RKO (cell line): ENCODE data around the gene PTPRM.
A peak's percentile ranks its signal among the peaks of the same experiment; 100 is the strongest.
"Not testable (repeated sequence)": the region's sequence is repeated elsewhere in the genome, so short reads cannot be mapped to it uniquely, and the experiment has no call there.

Experiments
- DNase-seq: peaks from one replicate; pipeline ENCODE4 v3.0.0-alpha.2; 2016; ENCODE audit warnings: low spot score

The PTPRM gene

DNA sequence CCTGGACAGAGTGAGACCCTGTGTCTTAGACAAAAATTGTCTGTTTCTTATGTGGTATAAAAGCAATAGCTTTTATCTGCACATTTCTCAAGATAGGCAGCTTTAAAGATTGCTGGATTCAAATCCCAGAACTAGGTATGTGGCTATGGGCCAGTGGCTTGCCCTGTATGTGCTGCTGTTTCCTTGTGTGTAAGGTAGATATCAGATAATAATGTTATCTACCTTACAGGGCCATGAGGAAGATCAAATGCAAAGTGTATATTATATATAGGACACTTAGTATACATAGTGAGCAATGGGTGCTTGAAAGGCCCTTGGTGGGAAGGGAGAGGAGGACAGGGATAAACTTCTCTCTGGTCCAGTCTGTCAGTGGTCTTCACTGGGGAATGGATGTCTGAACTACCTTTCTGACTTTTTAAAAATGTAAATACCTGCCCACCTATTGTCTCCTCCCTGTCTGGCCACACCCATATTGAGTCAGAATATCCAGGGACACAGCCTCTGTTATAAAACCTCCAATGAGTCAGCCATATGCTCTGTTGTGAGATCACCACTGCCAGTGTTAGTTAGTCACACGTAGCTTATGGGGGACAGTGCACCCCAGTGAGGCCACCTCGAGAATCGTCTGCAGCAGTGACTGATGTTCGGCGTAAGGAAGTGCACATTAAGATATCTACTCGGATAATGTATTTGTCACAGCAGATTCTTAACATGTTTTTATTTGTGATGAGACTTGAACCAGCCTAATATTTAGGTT, 383.4 kb downstream of the PTPRM start:
- peak; percentile 81 for DNase-seq

DNA sequence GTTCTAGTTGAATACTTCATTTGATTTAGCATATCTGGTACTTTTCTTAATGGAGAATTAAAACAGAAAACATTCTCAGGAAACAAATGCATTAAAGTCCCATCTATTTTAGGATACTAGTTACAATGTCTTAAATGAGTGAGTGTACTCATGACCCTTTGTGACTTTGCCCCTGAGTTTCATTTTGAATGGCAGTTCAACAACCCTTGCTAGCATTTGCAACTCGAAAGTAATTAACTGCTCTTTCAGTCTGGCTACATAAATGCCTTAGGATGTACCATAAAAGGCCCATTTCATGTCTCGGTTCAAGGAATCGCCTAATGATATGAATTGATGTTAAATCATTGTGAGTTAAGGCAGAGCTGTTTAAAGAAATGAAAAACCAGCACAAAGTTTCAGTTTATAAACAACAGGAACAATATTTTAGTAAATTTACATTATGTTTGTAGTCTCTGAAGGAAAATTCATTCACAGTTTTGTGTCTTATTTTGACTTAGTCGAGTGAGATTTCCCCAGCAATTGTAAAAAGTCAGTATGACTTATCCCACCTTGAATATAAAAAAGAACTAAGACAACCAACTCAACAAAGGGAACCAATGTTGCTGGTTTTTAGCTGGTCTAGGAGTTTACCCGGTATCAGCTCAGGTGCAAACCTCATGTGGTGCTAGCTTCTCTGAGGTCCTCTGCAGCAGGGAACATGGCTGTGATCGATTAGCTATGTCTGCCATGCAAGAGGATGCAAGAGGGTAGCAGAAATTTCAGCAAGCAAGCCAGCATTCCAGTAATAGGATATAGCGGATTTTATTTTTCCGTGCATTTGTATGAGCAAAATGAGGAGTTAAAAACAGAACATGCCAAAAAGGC, 386.2 kb downstream of the PTPRM start:
- no peak for DNase-seq

DNA sequence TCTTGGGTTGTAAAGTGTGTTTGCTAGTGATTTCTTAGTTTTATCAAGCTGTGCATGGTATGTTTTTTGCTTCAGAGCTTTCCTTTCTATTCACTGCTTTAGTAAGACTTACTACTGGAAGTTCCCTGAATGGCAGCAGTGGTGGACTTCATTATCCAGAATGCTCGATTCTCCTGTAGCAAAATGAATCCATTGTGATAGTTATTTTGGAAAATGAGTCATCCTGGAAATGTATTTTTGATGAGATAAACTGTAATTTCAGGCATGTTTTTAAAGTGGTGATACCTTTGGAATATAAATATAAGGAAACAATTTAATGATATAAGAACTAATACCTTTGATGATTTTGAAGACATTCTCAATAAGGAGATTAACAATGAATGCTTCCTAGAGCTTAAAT, 387.1 kb downstream of the PTPRM start:
- no peak for DNase-seq

DNA sequence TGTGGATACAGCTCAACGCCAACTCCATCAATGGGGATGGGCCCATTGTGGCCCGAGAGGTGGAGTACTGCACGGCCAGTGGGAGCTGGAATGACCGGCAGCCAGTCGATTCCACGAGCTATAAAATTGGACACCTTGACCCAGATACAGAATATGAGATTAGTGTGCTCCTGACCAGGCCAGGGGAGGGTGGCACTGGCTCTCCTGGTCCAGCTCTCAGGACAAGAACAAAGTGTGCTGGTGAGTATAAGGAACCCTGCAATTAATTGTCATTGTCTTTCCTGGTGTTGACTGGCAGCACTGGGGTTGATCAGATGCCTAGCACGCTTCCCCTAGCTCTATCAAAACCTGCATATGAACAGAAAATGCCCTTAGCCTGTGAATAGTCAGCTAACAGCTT, 388.1 kb downstream of the PTPRM start:
- DNase-seq: no peak

DNA sequence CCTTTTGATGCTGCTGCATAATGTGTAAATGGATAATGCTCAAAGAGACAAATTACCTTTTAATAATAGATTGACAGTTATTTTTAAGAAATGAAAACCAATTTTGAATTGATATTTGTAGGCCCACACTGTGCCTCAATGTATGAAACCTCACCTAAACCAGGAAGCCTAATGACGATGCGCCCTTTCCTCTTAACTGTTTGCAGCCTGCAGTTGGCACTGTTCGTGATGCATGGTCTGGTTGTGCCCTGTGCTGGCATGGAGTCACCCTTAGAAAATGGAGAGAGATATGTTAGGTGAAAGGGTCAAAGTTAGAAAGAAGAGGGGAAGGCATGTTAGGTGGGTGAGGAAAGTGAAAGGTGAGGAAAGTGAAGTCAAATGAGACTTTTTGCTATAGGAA, 390.2 kb downstream of the PTPRM start:
- no peak for DNase-seq

DNA sequence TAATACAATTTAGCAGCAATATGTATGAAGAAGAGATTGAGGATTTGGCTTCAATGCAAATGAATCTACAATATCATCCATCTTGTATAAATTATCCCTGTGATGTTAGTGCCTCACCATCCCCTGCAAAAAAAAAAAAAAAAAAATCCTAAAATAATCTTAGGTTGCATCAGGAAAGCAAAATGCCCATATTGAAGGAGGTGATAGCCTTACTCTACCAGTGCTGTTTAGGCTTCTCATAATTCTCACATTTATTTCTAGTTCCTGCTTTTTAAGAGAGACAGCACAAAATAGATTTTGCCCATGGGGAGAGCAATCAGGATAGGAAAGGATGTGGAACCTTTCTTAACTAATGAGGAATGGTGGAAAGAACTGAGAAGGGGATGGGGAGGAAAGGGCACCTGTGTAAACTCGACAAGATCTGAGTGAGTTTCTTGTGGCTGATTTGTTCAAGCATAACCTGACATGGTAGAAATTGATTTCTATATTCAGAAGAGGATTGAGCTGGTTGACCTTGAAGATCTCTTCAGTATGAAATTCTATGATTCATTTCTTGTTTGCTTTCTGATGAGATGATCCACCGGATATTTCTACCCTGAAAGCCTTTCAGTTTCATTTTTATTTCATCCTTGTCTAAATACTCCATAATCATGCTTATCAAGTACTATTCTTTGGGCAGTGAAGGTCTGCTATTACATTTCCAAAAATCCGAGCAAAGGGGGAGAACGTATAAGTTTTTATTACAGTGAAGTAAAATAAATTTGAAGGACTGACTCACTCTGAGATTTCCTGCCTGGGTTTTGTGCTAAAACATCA, 391.2 kb downstream of the PTPRM start:
- DNase-seq: no peak

DNA sequence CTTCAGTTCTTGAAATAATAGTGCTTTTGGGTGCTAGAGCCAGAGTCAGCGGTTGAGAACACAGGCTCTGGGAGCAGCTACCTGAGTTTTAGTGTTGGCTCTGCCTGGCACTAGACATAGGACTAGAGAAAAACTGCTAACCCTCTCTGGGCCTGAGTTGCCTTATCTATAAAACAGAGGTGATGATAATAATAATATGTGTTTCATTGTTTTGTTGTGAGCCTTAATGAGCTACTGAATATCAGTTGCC, 391.7 kb downstream of the PTPRM start:
- no peak for DNase-seq

DNA sequence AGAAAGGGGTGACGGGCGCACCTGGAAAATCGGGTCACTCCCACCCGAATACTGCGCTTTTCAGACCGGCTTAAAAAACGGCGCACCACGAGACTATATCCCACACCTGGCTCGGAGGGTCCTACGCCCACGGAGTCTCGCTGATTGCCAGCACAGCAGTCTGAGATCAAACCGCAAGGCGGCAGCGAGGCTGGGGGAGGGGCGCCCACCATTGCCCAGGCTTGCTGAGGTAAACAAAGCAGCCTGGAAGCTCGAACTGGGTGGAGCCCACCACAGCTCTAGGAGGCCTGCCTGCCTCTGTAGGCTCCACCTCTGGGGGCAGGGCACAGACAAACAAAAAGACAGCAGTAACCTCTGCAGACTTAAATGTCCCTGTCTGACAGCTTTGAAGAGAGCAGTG, 399.6 kb downstream of the PTPRM start:
- not testable (repeated sequence) for DNase-seq

DNA sequence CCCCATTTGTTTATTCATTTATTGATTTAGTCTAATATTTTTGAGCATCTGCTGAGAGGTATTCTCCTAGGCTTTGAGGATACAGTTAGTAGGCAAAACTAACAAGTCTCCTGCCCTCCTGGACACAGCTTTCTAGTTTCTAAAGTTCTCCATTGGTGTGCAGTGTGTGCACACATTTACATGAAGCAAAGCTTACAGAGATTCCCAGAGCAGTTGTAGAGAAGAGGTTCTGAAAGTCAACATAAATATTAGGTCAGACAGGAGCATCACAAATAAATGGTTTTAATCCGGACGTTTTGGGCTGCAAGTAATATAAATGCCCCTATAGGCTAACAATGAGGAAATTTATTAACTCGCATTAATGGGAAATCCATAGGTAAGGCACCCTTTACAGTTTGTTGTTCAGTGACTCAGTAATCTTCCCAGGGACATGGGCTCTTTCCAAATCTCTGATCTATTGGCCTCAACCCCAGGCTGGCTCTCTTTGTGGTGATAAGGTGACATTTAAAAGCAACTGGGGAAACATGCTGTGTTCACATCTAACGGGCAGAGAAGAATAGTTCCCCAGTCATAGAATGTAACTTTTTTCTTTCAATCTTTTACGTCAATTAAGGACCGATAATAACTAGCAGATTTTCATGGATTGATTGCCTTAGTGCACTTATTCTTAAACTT, 407.2 kb downstream of the PTPRM start:
- no peak for DNase-seq

DNA sequence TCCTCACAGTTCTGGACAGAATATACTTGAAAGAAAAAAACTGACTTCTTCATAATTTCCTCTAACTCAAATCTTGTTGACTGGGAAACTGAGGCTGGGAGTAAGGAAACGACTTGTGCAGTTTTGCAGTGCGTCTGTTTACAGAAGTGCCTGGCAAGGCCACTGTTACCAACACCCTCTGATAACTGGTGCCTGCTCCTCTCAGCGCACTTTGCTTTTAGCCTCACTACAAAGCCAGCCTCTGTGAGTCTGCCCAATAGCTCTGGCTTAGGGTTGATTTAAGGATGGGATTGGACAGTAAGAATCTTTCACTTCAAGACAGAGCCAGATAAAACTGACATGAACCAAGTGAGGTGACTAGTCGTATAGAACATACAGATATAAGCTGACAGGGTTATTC, 410.8 kb downstream of the PTPRM start:
- no peak for DNase-seq

DNA sequence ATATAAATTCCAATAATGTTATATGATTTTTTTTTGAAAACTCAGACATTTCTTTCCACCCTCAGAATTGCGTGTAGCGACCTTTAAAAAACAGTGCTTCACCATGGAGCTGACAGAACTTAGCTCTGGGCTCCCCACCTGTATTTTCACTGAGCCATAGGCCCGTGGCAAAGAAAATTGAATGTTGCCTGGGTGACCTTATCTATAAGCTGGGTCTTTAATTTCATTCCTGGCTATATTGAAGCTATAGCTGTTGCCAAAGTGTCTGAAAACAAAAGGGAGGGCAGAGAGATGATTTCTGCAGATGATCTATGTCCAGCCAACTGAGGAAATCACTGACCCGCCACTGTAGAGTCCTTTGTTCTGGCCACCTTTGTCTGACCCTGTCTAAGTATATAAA, 411.7 kb downstream of the PTPRM start:
- no peak for DNase-seq

DNA sequence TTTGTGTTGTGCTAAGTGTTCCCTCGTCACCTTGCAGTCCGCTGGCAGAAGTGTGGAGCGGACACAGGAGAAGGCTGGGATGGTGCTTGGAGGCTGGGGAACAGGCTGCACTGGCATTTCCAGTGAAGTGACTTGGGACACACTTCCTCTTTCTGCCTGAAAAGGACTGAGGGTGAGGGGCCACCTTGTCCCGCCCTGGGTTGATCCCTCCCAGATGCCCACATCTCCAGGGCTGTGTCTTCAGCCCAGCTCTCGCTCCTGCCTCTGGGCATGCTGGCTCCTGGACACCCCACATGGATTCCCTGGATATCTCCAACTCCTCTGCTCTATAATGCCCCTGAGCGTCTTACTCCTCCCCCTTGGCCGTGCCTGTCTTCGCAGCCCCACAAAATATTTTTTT, 412.6 kb downstream of the PTPRM start:
- DNase-seq: no peak

DNA sequence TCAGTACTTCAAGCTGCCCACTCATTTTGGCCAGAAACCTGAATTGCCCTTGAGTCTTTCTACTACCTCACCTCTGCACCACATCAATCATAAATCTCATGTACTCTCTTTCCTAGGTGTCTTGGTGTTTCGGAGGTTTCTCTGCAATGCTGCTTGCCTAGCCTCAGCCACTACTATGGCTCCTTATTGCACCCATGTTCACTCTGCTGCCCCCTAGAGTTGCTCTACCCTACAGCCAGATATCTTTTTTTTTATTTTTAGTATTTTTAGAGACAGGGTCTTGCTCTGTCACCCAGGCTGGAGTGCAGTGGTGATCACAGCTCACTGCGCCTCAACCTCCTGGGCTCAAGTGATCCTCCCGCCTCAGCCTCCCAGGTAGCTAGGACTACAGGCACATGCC, 413.0 kb downstream of the PTPRM start:
- peak; percentile 5 for DNase-seq

DNA sequence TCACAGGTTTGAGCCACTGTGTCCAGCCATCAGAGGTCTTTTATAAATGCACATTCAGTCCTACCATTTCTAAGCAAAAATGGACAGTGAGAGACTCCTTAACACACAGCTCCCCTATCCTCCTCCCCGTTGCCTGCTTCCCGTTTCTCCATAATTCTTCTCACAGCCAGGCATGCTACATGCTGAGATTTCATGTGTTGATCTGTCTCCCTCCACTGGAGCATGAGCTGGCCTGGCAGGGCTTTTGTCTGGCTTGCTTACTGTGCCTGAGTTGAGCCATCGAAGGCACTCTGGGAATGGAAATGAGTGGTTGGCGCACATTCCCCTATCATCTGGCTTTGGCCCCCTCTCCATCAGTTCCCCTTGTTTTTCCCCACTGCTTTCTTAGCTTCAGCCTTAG, 413.5 kb downstream of the PTPRM start:
- no peak for DNase-seq

DNA sequence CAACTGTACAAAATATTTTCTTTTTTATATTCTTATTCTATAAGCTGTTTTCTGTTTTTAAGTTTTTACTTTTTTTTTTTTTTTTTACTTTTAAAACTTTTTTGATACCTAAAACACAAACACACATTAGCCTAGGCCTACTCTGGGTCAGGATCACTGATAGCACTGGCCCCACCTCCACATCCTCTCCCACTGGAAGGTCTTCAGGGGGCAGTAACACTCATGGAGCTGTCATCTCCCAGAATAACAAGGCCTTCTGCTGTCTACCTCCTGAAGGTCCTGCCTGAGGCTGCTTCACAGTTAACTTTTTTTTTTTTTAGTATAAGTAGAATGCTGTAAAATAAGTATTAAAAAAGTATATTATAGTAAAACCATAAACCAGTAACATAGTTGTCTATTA, 415.1 kb downstream of the PTPRM start:
- no peak for DNase-seq

DNA sequence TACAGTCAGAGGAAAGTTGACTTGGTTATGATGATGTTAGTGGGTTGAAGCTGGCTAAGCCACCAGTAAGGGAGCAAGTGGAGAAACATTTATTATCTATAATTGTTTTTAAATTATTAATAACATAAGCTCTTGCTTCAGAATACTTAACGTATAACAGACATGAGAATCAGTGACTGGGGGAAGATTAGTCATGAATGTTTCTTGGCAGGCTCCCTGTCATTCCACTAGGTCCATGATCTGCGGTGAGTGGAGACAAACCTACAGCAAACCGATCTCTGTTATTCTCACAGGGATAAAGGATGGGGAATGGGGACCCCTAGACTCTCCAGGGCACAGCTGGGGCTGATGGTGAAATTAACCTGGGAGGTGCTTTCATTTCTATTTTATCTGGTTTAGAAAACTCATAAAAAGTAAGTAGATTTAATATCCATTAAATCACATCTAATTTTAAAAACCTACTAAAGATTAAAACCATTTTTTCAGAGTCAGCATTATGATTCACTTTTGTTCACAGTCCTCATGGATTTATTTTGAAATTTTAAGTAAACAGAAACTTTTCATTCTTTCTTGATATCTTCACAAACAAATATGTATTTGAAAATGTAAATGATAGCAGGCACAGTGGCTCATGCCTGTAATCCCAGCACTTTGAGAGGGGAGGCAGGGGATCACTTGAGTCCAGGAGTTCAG, 420.3 kb downstream of the PTPRM start:
- DNase-seq: no peak

DNA sequence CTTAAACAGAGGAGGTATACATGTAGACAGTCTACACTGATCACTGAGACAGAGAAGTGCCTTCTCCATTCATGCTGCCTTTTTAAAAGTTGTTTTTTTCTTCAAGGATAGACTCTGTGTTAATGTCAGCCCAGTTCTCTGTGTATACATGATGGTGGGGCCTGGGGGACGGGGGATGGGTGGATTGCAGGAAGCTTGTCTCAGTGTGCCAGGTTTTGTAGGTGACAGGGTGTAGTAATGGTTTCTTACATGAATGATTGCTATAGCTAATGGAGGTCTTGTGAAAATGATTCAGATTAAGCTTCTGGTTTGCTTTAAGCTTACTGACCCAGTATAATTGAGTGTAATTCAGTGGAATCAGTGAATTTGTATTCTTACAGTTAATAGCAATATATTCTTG, 423.6 kb downstream of the PTPRM start:
- DNase-seq: no peak

DNA sequence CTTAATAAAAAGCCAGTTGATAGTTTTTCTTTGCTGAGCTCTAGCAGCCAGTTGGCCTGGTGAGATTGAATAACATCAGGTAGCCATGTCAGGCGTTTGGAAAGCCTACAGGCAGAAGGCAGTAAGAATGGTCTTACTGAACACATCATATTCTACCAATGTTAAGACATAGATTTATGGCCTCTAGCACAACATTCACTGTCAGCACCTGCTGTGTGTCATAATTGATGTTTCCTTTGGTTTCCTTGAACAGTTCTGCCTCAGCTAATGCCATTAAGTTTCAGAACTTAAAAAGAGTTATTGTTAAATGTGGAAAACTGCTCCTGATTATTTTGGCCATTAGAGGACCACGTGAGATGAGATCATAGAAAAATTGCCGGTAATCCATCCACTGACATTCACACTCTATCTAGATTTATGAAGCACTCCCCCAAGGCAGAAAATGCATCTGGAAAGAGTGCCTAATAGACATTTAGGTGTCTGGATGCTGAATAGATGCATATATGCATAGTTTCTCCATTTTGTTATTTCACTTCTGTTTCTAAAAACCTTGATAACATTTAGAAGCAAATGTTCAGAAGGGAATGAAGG, 434.7 kb downstream of the PTPRM start:
- DNase-seq: no peak

DNA sequence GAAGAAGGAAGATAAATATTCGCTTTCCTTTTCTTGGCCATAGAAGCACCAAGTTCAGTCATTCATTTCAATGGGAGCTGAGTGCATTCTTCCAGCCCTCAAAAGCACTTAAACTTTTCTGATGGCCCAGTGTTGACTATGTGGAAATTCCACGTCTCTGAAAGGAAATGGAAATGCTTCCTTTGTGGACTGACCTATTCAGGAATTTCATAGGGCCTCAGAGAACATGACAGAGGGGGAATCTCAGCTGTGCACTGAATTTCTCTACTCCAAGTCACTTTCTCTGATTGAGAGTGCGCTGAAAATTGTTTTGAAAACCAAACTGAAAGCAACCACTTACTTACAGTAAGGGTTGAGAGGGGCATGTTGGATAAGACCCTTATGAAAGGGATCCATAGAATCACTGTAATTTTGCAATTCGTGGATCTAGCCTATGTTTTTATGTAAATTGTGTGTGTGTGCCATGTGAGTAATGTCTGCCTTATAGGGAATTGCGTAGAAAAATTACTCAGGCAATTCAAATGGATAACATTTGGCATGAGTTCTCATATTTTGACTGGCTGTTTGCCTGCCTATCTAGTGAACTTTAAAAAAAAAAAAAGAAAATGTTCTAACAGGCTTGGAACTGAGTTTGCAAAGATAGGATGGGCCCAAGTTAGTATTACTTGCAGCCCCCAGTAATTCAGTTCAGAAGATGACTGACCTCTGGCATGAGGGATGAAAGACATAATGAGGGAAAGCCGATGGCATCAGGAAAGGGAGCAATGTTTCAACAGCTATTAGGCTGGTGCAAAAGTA, 437.0 kb downstream of the PTPRM start:
- DNase-seq: no peak

DNA sequence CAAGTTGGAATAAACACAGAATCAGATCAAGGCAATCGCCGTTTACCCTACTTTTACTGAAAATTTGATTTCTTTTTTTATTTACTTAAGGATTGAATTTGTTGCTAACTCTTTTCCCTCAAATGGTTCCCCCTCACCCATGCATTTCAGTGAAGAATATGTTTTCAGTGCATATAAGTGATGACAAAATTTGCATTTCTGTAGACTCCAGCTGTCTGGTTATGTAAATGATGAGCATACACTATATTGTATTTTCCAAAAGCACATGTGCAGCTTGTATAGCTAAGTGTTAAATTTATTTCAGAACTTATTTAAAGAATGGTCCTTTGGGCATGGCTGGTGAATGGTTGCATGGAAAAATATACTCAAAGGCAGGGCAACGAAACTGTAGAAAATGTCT, 437.7 kb downstream of the PTPRM start:
- DNase-seq: no peak
